Activated naive CD8-positive, alpha-beta T cell treated with anti-CD3 and anti-CD28 coated beads, Interleukin-2, amount 50 U/mL, for 24 hours (primary cell): ENCODE results near the gene CTNNA3.

Experiments used
- ATAC-seq: fragments of 150-1000 bp; cut with Tn5 transposase; one replicate; pipeline ENCODE4 v1.10.0; 2021
- DNase-seq: peaks from one replicate; pipeline ENCODE4 v3.0.0; 2021
- H3K27ac Mint-ChIP-seq: one replicate; pipeline ENCODE4 v1.8.0; 2021; ENCODE audit warnings: mild to moderate bottlenecking, mixed read lengths
- H3K27me3 Mint-ChIP-seq: one replicate; pipeline ENCODE4 v1.8.0; 2021; ENCODE audit warnings: mixed read lengths
- H3K36me3 Mint-ChIP-seq: one replicate; pipeline ENCODE4 v1.8.0; 2021; ENCODE audit warnings: low read depth, mixed read lengths
- H3K4me1 Mint-ChIP-seq: one replicate; pipeline ENCODE4 v1.8.0; 2021; ENCODE audit warnings: mixed read lengths
- H3K4me3 Mint-ChIP-seq: one replicate; pipeline ENCODE4 v1.8.0; 2021; ENCODE audit warnings: mild to moderate bottlenecking, moderate library complexity, mixed read lengths
- H3K9me3 Mint-ChIP-seq: one replicate; pipeline ENCODE4 v1.8.0; 2021; ENCODE audit warnings: mixed read lengths

CTNNA3 gene

GRCh38 chr10:66265398-66265797 is 1430.6 kb downstream of the CTNNA3 start:
- ATAC-seq (no peak), DNase-seq (no peak)
- H3K27me3 Mint-ChIP-seq: no peaks in the 10 kb centered on the region
- no peaks in the 10 kb centered on the region for H3K4me1 Mint-ChIP-seq
- no peaks in the 10 kb centered on the region for H3K36me3 Mint-ChIP-seq
- no peak overlapping the region for H3K4me3 Mint-ChIP-seq
- H3K27ac Mint-ChIP-seq: no peak overlapping the region
- peaks cover under 1% of the 10 kb centered on the region for H3K9me3 Mint-ChIP-seq

DNA sequence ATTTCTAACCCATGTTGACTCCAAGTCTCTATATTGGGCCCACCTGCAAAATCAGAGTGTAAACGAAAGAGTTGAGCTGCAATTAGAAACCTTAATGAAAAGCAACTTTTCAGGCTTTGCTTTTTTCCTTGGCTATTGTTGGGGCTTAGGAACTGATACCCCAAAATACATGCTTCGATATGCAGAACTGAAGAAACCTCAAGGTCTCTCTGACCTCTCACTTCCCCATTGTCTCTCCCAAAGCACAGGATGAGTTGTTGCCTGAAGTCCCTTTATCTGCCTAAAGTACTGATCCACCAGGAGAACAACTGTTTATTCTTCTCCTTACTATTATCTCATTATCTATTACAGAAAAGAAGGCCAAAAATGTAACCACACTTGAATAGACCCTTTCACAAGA is 1436.2 kb downstream of the CTNNA3 start:
- no peaks in the 10 kb centered on the region for H3K9me3 Mint-ChIP-seq
- DNase-seq (no peak), ATAC-seq (no peak)
- no peaks in the 10 kb centered on the region for H3K36me3 Mint-ChIP-seq
- no peaks in the 10 kb centered on the region for H3K4me1 Mint-ChIP-seq
- H3K4me3 Mint-ChIP-seq: no peak overlapping the region
- H3K27ac Mint-ChIP-seq: no peak overlapping the region
- H3K27me3 Mint-ChIP-seq: no peaks in the 10 kb centered on the region

GRCh38 chr10:66258693-66259092 is 1437.3 kb downstream of the CTNNA3 start:
- no peak overlapping the region for H3K27ac Mint-ChIP-seq
- ATAC-seq: no peak
- H3K27me3 Mint-ChIP-seq: no peaks in the 10 kb centered on the region
- no peaks in the 10 kb centered on the region for H3K36me3 Mint-ChIP-seq
- no peaks in the 10 kb centered on the region for H3K4me1 Mint-ChIP-seq
- no peak for DNase-seq
- H3K9me3 Mint-ChIP-seq: no peaks in the 10 kb centered on the region
- no peak overlapping the region for H3K4me3 Mint-ChIP-seq

GRCh38 chr10:66257801-66258200 is 1438.2 kb downstream of the CTNNA3 start:
- Mint-ChIP-seq H3K27ac (no peak overlapping the region), H3K4me3 (no peak overlapping the region), H3K4me1 (no peaks in the 10 kb centered on the region), H3K27me3 (no peaks in the 10 kb centered on the region), H3K9me3 (no peaks in the 10 kb centered on the region), H3K36me3 (no peaks in the 10 kb centered on the region)
- no peak for ATAC-seq
- no peak for DNase-seq

- ATAC-seq (no peak), DNase-seq (no peak)
- Mint-ChIP-seq H3K9me3 (peaks cover 23% of the 10 kb centered on the region), H3K27ac (no peak overlapping the region), H3K4me1 (no peaks in the 10 kb centered on the region), H3K4me3 (no peak overlapping the region), H3K27me3 (no peaks in the 10 kb centered on the region), H3K36me3 (no peaks in the 10 kb centered on the region)
These were observed 1443.0 kb downstream of the CTNNA3 start for GRCh38 chr10:66252986-66253385.

DNA sequence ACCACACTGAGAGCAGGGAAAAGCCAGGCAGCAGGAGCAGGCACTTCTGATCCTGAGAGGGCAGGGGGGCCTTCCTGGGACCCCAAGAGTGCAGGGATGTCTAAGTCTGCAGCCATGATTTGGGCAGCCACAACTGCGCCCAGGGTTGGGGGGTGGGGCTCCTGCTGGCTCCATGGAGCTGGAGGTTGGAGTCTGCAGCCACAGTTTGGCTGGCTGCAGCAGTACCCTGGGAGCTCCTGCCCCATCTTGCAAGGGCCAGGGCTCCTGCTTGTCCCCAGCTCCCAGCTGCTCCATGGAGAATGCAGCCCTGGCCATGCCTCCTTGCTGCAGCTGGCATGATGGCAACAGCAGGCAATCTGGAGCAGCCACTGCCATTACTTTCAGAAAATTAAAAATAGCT is 1449.8 kb downstream of the CTNNA3 start:
- Mint-ChIP-seq H3K4me3 (no peak overlapping the region), H3K4me1 (no peaks in the 10 kb centered on the region), H3K9me3 (peaks cover 25% of the 10 kb centered on the region), H3K36me3 (no peaks in the 10 kb centered on the region), H3K27ac (no peak overlapping the region), H3K27me3 (no peaks in the 10 kb centered on the region)
- ATAC-seq (no peak), DNase-seq (no peak)

GRCh38 chr10:66244953-66245352 is 1451.0 kb downstream of the CTNNA3 start:
- no peak overlapping the region for H3K4me3 Mint-ChIP-seq
- no peak for ATAC-seq
- peaks cover 19% of the 10 kb centered on the region for H3K9me3 Mint-ChIP-seq
- H3K4me1 Mint-ChIP-seq: no peaks in the 10 kb centered on the region
- no peaks in the 10 kb centered on the region for H3K27me3 Mint-ChIP-seq
- no peak for DNase-seq
- H3K27ac Mint-ChIP-seq: no peak overlapping the region
- H3K36me3 Mint-ChIP-seq: no peaks in the 10 kb centered on the region

GRCh38 chr10:66242885-66243284 is 1453.1 kb downstream of the CTNNA3 start:
- DNase-seq (no peak), ATAC-seq (no peak)
- H3K36me3 Mint-ChIP-seq: no peaks in the 10 kb centered on the region
- no peaks in the 10 kb centered on the region for H3K27me3 Mint-ChIP-seq
- H3K4me3 Mint-ChIP-seq: no peak overlapping the region
- peaks cover 1% of the 10 kb centered on the region for H3K9me3 Mint-ChIP-seq
- H3K27ac Mint-ChIP-seq: no peak overlapping the region
- no peaks in the 10 kb centered on the region for H3K4me1 Mint-ChIP-seq

- H3K4me3 Mint-ChIP-seq: no peak overlapping the region
- H3K36me3 Mint-ChIP-seq: no peaks in the 10 kb centered on the region
- H3K27ac Mint-ChIP-seq: no peak overlapping the region
- DNase-seq (no peak), ATAC-seq (no peak)
- H3K9me3 Mint-ChIP-seq: no peaks in the 10 kb centered on the region
- H3K27me3 Mint-ChIP-seq: no peaks in the 10 kb centered on the region
- H3K4me1 Mint-ChIP-seq: no peaks in the 10 kb centered on the region
These were observed 1456.9 kb downstream of the CTNNA3 start for GRCh38 chr10:66239062-66239461.

GRCh38 chr10:66238343-66238742 is 1457.7 kb downstream of the CTNNA3 start:
- Mint-ChIP-seq H3K9me3 (no peaks in the 10 kb centered on the region), H3K4me3 (no peak overlapping the region), H3K4me1 (no peaks in the 10 kb centered on the region), H3K27ac (no peak overlapping the region), H3K36me3 (no peaks in the 10 kb centered on the region), H3K27me3 (no peaks in the 10 kb centered on the region)
- DNase-seq: no peak
- no peak for ATAC-seq

- no peak for DNase-seq
- peaks cover 9% of the 10 kb centered on the region for H3K9me3 Mint-ChIP-seq
- H3K27me3 Mint-ChIP-seq: no peaks in the 10 kb centered on the region
- H3K4me3 Mint-ChIP-seq: no peak overlapping the region
- H3K4me1 Mint-ChIP-seq: no peaks in the 10 kb centered on the region
- no peaks in the 10 kb centered on the region for H3K36me3 Mint-ChIP-seq
- no peak overlapping the region for H3K27ac Mint-ChIP-seq
- no peak for ATAC-seq
These were observed 1461.1 kb downstream of the CTNNA3 start for GRCh38 chr10:66234872-66235271.

GRCh38 chr10:66228887-66229286 is 1467.1 kb downstream of the CTNNA3 start:
- H3K9me3 Mint-ChIP-seq: peaks cover 20% of the 10 kb centered on the region
- no peak overlapping the region for H3K27ac Mint-ChIP-seq
- no peaks in the 10 kb centered on the region for H3K27me3 Mint-ChIP-seq
- ATAC-seq (no peak), DNase-seq (no peak)
- no peaks in the 10 kb centered on the region for H3K4me1 Mint-ChIP-seq
- H3K36me3 Mint-ChIP-seq: no peaks in the 10 kb centered on the region
- H3K4me3 Mint-ChIP-seq: no peak overlapping the region

DNA sequence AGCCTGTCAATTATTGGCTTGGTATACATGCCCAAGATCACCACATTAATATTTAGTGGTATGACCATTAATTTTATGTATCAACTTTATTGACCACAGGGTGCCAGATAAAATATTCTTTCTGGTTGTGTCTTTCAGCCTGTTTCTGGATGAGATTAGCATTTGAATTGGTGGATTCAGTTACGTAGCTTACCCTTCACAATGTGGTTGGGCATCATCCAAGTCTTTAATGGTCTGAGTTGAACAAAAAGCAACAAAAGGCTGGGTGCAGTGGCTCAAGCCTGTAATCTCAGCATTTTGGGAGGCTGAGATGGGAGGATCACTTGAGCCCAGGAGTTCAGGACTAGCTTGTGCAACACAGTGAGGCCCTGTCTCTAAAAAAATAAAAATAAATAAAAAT is 1472.3 kb downstream of the CTNNA3 start:
- Mint-ChIP-seq H3K27me3 (no peaks in the 10 kb centered on the region), H3K4me3 (no peak overlapping the region), H3K36me3 (no peaks in the 10 kb centered on the region), H3K4me1 (peaks cover 5% of the 10 kb centered on the region), H3K9me3 (peaks cover 4% of the 10 kb centered on the region), H3K27ac (no peak overlapping the region)
- ATAC-seq (no peak), DNase-seq (no peak)

DNA sequence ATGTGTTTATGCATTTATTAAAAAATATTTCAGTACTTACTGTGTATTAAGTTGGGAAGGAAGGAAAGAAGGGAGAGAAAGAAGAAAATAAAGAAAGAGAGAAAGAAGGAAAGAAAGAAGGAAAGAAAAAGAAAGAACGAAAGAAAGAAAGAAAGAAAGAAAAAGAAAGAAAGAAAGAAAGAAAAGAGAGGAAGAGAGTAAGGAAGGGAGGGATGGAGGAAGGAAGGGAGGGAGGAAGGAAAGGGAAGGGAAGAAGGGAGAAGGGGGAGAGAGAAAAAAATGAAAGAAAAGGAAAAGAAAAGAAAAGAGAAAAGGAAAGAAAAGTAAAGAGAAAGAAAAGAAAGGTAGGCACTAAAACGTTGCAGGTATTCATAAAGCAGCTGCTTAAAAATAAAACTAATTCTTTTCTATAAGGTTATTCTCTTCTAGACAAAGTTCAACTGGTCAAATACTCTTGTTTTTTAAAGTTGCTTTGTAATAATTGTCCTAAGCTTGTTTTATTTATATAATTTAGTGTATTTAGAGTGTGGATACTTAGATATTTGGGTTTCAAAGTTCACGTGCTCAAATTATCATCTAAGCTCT is 1473.4 kb downstream of the CTNNA3 start:
- Mint-ChIP-seq H3K4me3 (no peak overlapping the region), H3K27ac (no peak overlapping the region), H3K4me1 (peaks cover 6% of the 10 kb centered on the region), H3K9me3 (peaks cover 11% of the 10 kb centered on the region), H3K27me3 (no peaks in the 10 kb centered on the region), H3K36me3 (no peaks in the 10 kb centered on the region)
- DNase-seq (no peak), ATAC-seq (no peak)

GRCh38 chr10:66218981-66219587 is 1476.9 kb downstream of the CTNNA3 start:
- Mint-ChIP-seq H3K27me3 (no peaks in the 10 kb centered on the region), H3K9me3 (peaks cover 11% of the 10 kb centered on the region), H3K36me3 (no peaks in the 10 kb centered on the region), H3K27ac (no peak overlapping the region), H3K4me3 (no peak overlapping the region), H3K4me1 (peaks cover 6% of the 10 kb centered on the region)
- DNase-seq (peak; percentile 7), ATAC-seq (no peak)

GRCh38 chr10:66218289-66218688 is 1477.7 kb downstream of the CTNNA3 start:
- Mint-ChIP-seq H3K27me3 (no peaks in the 10 kb centered on the region), H3K4me1 (peaks cover 6% of the 10 kb centered on the region), H3K27ac (no peak overlapping the region), H3K9me3 (peaks cover 11% of the 10 kb centered on the region), H3K36me3 (no peaks in the 10 kb centered on the region), H3K4me3 (no peak overlapping the region)
- ATAC-seq (peak; percentile 33), DNase-seq (no peak)
